ENCODE measurements around the gene NCOA5. TPM values are rescaled to one million over a fixed set of nuclear protein-coding genes. Genes with fewer than 3 reads are reported as not detected.
"Not testable (repeated sequence)": the region's sequence is repeated elsewhere in the genome, so short reads cannot be mapped to it uniquely, and the experiment has no call there.

Gene NCOA5
- total and polyA plus RNA-seq, 8 donors: 8.4 to 19.6 (median 12.0) TPM

- Histone ChIP-seq H3K27ac (no peak overlapping the region), H3K36me3 (no peaks in the 10 kb centered on the region), H3K4me1 (no peaks in the 10 kb centered on the region), H3K4me3 (no peak overlapping the region), H3K27me3 (peaks cover 0 to 3% (median 0%) of the 10 kb centered on the region in 4 donors), H3K9me3 (no peaks in the 10 kb centered on the region)
- peak in 3 of 4 donors; percentile 39 to 73 (median 69) for ATAC-seq
- no peak for FAIRE-seq
- no peak for TF ChIP-seq CTCF (IDR thresholded peaks at IDR 0.05)
- WGBS, 2 donors: 28 to 32% methylated on average over 48 of the region's 48 CpGs
- DNase-seq: no peak
- intact Hi-C loops (cut with DNase I): no loop called here
Observed at GRCh38 chr20:46099491-46100287, 9.9 kb upstream of the NCOA5 start.

- FAIRE-seq (no peak), ATAC-seq (no peak), DNase-seq (no peak)
- intact Hi-C loops (cut with DNase I): no loop called here
- Histone ChIP-seq H3K27ac (no peak overlapping the region), H3K9me3 (no peaks in the 10 kb centered on the region), H3K27me3 (no peaks in the 10 kb centered on the region), H3K4me1 (peaks cover 0 to 7% (median 0%) of the 10 kb centered on the region in 3 donors), H3K36me3 (no peaks in the 10 kb centered on the region), H3K4me3 (no peak overlapping the region)
- TF ChIP-seq CTCF (IDR thresholded peaks at IDR 0.05): no peak
- WGBS, 2 donors: 55 to 66% methylated on average over 2 of the region's 2 CpGs
Observed at GRCh38 chr20:46093531-46093930, 3.8 kb upstream of the NCOA5 start.

- H3K27me3 ChIP-seq; H3K27ac ChIP-seq; H3K9me3 ChIP-seq; ATAC-seq; H3K4me3 ChIP-seq; intact Hi-C loops (cut with DNase I); FAIRE-seq; H3K36me3 ChIP-seq: not testable (repeated sequence)
- peak in 1 of 6 donors; percentile 72 for DNase-seq
- WGBS, 2 donors: 88 to 90% methylated on average over 48 to 52 of the region's 52 CpGs
- H3K4me1 ChIP-seq: peaks cover 0 to 24% (median 14%) of the 10 kb centered on the region in 3 donors
Observed at GRCh38 chr20:46091622-46092535, 2.1 kb upstream of the NCOA5 start.

- peak; percentile 28 to 58 (median 56) for ATAC-seq
- Histone ChIP-seq H3K27ac (peak overlapping the region; percentile 98 to 99 (median 98)), H3K36me3 (no peaks in the 10 kb centered on the region), H3K4me1 (peaks cover 24 to 48% (median 37%) of the 10 kb centered on the region in 3 donors), H3K4me3 (peak overlapping the region; percentile 71 to 90 (median 84)), H3K27me3 (no peaks in the 10 kb centered on the region), H3K9me3 (no peaks in the 10 kb centered on the region)
- no peak for DNase-seq
- no peak for FAIRE-seq
- intact Hi-C loops (cut with DNase I): loop anchor here in 1 of 3 donors (10.0 kb wide), 1 partner anchor 64 kb away; the partner anchor contains the start of gene SLC12A5
- WGBS, 2 donors: 0 to 1% methylated on average over 31 of the region's 31 CpGs
- TF ChIP-seq CTCF (IDR thresholded peaks at IDR 0.05): no peak
Observed at GRCh38 chr20:46089167-46089416, 670 bp downstream of the NCOA5 start.

- FAIRE-seq: no peak
Observed at GRCh38 chr20:46088409-46089166, 1.2 kb downstream of the NCOA5 start.

More at GRCh38 chr20:46088409-46089166, 1.2 kb downstream of the NCOA5 start:
- 1% methylated on average over 22 of the region's 22 CpGs for WGBS, 2 donors
- TF ChIP-seq CTCF (IDR thresholded peaks at IDR 0.05): no peak
- ATAC-seq (peak in 1 of 4 donors; percentile 1), DNase-seq (no peak)
- H3K4me1 ChIP-seq: peaks cover 24 to 53% (median 37%) of the 10 kb centered on the region in 3 donors
- peak overlapping the region; percentile 98 to 99 (median 98) for H3K27ac ChIP-seq
- H3K4me3 ChIP-seq: peak overlapping the region; percentile 71 to 90 (median 84)
- intact Hi-C loops (cut with DNase I): loop anchor here in 1 of 3 donors (10.0 kb wide), 1 partner anchor 64 kb away; the partner anchor contains the start of gene SLC12A5
- H3K27me3 ChIP-seq: no peaks in the 10 kb centered on the region
- no peaks in the 10 kb centered on the region for H3K36me3 ChIP-seq
- no peaks in the 10 kb centered on the region for H3K9me3 ChIP-seq

Measured in pancreas (tissue), 10 donors.